ENCODE results near the gene DBF4. TPM values are rescaled to one million over a fixed set of nuclear protein-coding genes. Genes with fewer than 3 reads are reported as not detected.
"Not testable (repeated sequence)": the region's sequence is repeated elsewhere in the genome, so short reads cannot be mapped to it uniquely, and the experiment has no call there.

DBF4 gene
- total RNA-seq, 3 donors from 2014 or later: 9.4 to 18.2 (median 13.4) TPM

- ATAC-seq (no peak), DNase-seq (no peak)
- H3K9me3 ChIP-seq: no peaks in the 10 kb centered on the region
- no peaks in the 10 kb centered on the region for H3K4me1 ChIP-seq (ENCODE audit: low read depth)
- no peak for TF ChIP-seq CTCF (IDR thresholded peaks at IDR 0.05)
- no peaks in the 10 kb centered on the region for H3K36me3 ChIP-seq (ENCODE audit: low read depth)
- no peak overlapping the region for H3K4me3 ChIP-seq
- intact Hi-C loops (cut with DNase I, micrococcal nuclease): no loop called here
Measured at GRCh38 chr7:87919875-87920274, 43.6 kb downstream of the DBF4 start.

- intact Hi-C loops (cut with DNase I, micrococcal nuclease): no loop called here
- ATAC-seq (no peak), DNase-seq (no peak)
- no peaks in the 10 kb centered on the region for H3K36me3 ChIP-seq (ENCODE audit: low read depth)
- H3K4me1 ChIP-seq (ENCODE audit: low read depth): no peaks in the 10 kb centered on the region
- H3K9me3 ChIP-seq: no peaks in the 10 kb centered on the region
- H3K4me3 ChIP-seq: no peak overlapping the region
- no peak for TF ChIP-seq CTCF (IDR thresholded peaks at IDR 0.05)
Measured at GRCh38 chr7:87920578-87920977, 44.3 kb downstream of the DBF4 start.

DNA sequence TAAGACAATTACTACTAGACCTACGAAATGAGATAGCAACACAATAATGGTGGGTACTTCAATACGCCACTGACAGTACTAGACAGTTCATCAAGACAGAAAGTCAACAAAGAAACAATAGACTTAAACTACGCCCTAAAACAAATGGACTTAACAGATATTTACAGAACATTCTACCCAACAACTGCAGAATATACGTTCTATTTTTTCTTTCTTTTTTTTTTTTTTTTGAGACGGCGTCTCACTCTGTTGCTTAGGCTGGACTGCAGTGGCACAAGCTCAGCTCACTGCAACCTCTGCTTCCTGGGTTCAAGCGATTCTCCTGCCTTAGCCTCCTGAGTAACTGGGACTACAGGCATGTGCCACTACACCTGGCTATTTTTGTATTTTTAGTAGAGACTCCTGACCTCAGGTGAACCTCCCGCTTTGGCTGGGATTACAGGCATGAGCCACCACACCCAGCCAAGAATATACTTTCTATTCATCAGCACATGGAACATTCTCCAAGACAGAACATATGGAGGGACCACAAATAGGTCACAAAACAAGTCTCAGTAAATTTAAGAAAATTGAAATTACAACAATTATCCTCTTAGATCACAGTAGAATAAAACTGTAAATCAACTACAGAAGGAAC lies 46.6 kb downstream of the DBF4 start:
- DNase-seq; ATAC-seq; H3K36me3 ChIP-seq (ENCODE audit: low read depth); H3K9me3 ChIP-seq; H3K4me3 ChIP-seq; intact Hi-C loops (cut with DNase I, micrococcal nuclease); H3K4me1 ChIP-seq (ENCODE audit: low read depth): not testable (repeated sequence)

- Histone ChIP-seq H3K36me3 (ENCODE audit: low read depth) (no peaks in the 10 kb centered on the region), H3K4me1 (ENCODE audit: low read depth) (peaks cover 4% of the 10 kb centered on the region), H3K4me3 (no peak overlapping the region), H3K9me3 (no peaks in the 10 kb centered on the region)
- peak in 2 of 3 donors; percentile 47 to 49 for DNase-seq
- ATAC-seq: peak; percentile 91
- intact Hi-C loops (cut with DNase I, micrococcal nuclease): no loop called here
- TF ChIP-seq CTCF (IDR thresholded peaks at IDR 0.05): no peak
Measured at GRCh38 chr7:87926581-87927461, 50.5 kb downstream of the DBF4 start.

DNA sequence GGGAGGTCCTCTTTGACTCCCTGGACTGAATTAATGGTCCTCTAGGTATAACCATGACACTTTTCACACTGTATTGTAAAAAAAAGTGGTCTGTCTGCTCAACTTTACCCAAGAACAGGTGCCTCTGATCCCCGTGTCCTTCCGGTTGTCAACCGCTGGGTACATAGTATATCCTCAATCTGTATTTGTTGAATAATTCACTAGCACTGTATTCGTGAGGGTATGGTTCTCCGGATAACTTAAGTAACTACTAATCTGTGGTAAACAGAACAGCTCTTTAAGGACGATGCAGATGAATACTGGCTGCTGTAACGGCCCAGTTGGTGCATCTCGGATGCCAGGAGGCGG lies 57.3 kb downstream of the DBF4 start:
- no peak for ATAC-seq
- H3K9me3 ChIP-seq: no peaks in the 10 kb centered on the region
- H3K4me3 ChIP-seq: no peak overlapping the region
- H3K4me1 ChIP-seq (ENCODE audit: low read depth): peaks cover 9% of the 10 kb centered on the region
- no peak for TF ChIP-seq CTCF (IDR thresholded peaks at IDR 0.05)
- no peaks in the 10 kb centered on the region for H3K36me3 ChIP-seq (ENCODE audit: low read depth)
- no peak for DNase-seq
- intact Hi-C loops (cut with DNase I, micrococcal nuclease): no loop called here

DNA sequence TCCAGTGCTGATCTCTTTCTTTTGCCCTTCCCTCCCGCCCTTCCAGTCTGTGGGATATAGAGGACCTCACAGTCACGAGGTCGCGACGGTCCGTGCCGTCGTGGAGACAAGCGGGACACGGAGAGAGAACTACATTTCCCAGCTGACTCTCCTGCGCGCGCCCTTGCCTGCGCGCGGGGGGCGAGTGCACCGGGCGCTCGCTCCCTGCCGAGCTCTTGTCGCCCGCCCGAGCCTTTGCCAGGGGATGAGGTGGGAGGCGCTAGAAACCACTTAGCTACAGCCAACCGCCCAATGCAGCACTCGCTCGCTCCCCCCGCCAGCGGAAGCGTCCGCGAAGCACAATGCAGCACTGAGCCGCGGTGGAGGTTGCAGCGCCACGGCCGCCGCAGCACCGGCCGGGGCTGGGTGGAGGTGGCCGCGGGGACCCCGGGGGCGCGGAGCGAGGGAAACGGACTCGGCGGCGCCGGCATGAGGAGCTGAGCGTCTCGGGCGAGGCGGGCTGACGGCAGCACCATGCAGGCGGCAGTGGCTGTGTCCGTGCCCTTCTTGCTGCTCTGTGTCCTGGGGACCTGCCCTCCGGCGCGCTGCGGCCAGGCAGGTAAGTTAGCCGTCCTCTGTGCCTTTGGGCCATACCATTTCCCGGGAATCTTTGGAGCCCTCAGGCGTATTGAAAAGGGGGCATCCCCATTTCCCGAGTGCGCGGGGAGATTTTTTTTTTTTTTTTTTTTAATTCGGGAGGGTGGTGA lies 57.8 kb downstream of the DBF4 start, which contains the start of gene ADAM22:
ADAM22 (plus strand) TSS at position 299 of the 746 bp plus-strand sequence; CDS start at position 514, 215 bp downstream.
- ATAC-seq: peak; percentile 98
- peak; percentile 87 to 90 (median 88) for DNase-seq
- H3K4me3 ChIP-seq: peak within 1 kb of the TSS; percentile 35
- intact Hi-C loops (cut with DNase I, micrococcal nuclease): no loop called here
- H3K36me3 ChIP-seq (ENCODE audit: low read depth): no peaks in the 10 kb centered on the region
- H3K4me1 ChIP-seq (ENCODE audit: low read depth): peaks cover 9% of the 10 kb centered on the region
- no peak for TF ChIP-seq CTCF (IDR thresholded peaks at IDR 0.05)
- no peaks in the 10 kb centered on the region for H3K9me3 ChIP-seq
